WTC11 (cell line): ENCODE results near the gene ZNHIT3.

ENCODE experiments used
- ATF1 ChIP-seq: sonication (generic); formaldehyde crosslinking; IDR thresholded peaks from 2 replicates; pipeline ENCODE4 v1.8.1; 2023; ENCODE audit warnings: mild to moderate bottlenecking, moderate library complexity, missing genetic modification reagents
- CREB1 ChIP-seq: sonication (generic); formaldehyde crosslinking; IDR thresholded peaks from 2 replicates; pipeline ENCODE4 v1.8.0; 2023; ENCODE audit warnings: mild to moderate bottlenecking, missing genetic modification reagents
- EMX1 ChIP-seq: fragments of 250-450 bp; sonication (Bioruptor Pico); IDR thresholded peaks from 2 replicates; pipeline ENCODE4 v1.8.0; 2021; ENCODE audit warnings: mild to moderate bottlenecking
- ESRRA ChIP-seq: sonication (generic); formaldehyde crosslinking; IDR thresholded peaks from 2 replicates; pipeline ENCODE4 v1.8.1; 2022; ENCODE audit warnings: mild to moderate bottlenecking, missing genetic modification reagents, borderline replicate concordance
- NFYB ChIP-seq: sonication (generic); formaldehyde crosslinking; conservative IDR thresholded peaks from 2 replicates; pipeline ENCODE4 v1.8.0; 2022; ENCODE audit warnings: low read depth, missing genetic modification reagents
- SP1 ChIP-seq: sonication (generic); formaldehyde crosslinking; conservative IDR thresholded peaks from 2 replicates; pipeline ENCODE4 v1.8.1; 2022; ENCODE audit warnings: missing genetic modification reagents
- ZBTB21 ChIP-seq: sonication (generic); formaldehyde crosslinking; IDR thresholded peaks from 2 replicates; pipeline ENCODE4 v1.8.1; 2023; ENCODE audit warnings: mild to moderate bottlenecking, missing genetic modification reagents, borderline replicate concordance
- TF ChIP-seq, protein P1 (sequence below): fragments of 200-600 bp; IDR thresholded peaks from 2 replicates; pipeline ENCODE4 v1.8.0; 2022; ENCODE audit warnings: antibody characterized with exemption
- TF ChIP-seq, protein P2 (sequence below): fragments of 250-450 bp; sonication (Bioruptor Pico); IDR thresholded peaks from 2 replicates; pipeline ENCODE4 v1.8.0; 2021; ENCODE audit warnings: mild to moderate bottlenecking
- TF ChIP-seq, protein P3 (sequence below): sonication (generic); formaldehyde crosslinking; IDR thresholded peaks from 2 replicates; pipeline ENCODE4 v1.8.0; 2022; ENCODE audit warnings: mild to moderate bottlenecking, missing genetic modification reagents
- TF ChIP-seq, protein P4 (sequence below): sonication (generic); formaldehyde crosslinking; IDR thresholded peaks from 2 replicates; pipeline ENCODE4 v1.8.1; 2022; ENCODE audit warnings: mild to moderate bottlenecking, moderate library complexity, missing genetic modification reagents
- TF ChIP-seq, protein P5 (sequence below): sonication (generic); formaldehyde crosslinking; IDR thresholded peaks from 2 replicates; pipeline ENCODE4 v1.8.0; 2022; ENCODE audit warnings: missing genetic modification reagents

DNA sequence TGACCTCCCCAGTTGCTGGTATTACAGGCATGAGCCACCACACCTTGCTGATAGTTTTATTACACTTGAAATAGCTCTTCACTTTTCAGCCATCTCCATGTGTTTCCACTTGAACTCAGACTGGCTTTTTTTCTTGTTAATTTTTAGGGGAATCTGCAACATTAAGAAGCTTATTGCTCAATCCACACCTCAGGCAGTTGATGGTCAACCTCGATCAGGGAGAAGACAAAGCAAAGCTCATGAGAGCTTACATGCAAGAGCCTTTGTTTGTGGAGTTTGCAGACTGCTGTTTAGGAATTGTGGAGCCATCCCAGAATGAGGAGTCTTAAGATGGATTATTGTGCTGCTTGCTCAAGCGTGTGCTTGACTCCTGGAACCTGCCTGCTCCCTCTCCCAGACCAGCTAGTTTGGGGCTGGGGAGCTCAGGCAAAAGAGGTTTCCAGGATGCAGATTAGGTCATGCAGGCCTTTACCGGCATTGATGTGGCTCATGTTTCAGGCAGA lies 8.6 kb downstream of the ZNHIT3 start:
- TF ChIP-seq CREB1 (CRISPR knock-in tag) (no peak), ESRRA (CRISPR knock-in tag) (no peak), SP1 (no peak), ATF1 (CRISPR knock-in tag) (no peak), NFYB (CRISPR knock-in tag) (no peak), EMX1 (CRISPR knock-in tag) (no peak), ZBTB21 (CRISPR knock-in tag) (no peak)
- TF ChIP-seq, protein P1, sequence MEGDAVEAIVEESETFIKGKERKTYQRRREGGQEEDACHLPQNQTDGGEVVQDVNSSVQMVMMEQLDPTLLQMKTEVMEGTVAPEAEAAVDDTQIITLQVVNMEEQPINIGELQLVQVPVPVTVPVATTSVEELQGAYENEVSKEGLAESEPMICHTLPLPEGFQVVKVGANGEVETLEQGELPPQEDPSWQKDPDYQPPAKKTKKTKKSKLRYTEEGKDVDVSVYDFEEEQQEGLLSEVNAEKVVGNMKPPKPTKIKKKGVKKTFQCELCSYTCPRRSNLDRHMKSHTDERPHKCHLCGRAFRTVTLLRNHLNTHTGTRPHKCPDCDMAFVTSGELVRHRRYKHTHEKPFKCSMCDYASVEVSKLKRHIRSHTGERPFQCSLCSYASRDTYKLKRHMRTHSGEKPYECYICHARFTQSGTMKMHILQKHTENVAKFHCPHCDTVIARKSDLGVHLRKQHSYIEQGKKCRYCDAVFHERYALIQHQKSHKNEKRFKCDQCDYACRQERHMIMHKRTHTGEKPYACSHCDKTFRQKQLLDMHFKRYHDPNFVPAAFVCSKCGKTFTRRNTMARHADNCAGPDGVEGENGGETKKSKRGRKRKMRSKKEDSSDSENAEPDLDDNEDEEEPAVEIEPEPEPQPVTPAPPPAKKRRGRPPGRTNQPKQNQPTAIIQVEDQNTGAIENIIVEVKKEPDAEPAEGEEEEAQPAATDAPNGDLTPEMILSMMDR = no peak
- TF ChIP-seq, protein P2, sequence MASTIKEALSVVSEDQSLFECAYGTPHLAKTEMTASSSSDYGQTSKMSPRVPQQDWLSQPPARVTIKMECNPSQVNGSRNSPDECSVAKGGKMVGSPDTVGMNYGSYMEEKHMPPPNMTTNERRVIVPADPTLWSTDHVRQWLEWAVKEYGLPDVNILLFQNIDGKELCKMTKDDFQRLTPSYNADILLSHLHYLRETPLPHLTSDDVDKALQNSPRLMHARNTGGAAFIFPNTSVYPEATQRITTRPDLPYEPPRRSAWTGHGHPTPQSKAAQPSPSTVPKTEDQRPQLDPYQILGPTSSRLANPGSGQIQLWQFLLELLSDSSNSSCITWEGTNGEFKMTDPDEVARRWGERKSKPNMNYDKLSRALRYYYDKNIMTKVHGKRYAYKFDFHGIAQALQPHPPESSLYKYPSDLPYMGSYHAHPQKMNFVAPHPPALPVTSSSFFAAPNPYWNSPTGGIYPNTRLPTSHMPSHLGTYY (CRISPR knock-in tag) = no peak
- TF ChIP-seq, protein P3, sequence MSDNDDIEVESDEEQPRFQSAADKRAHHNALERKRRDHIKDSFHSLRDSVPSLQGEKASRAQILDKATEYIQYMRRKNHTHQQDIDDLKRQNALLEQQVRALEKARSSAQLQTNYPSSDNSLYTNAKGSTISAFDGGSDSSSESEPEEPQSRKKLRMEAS = no peak
- TF ChIP-seq, protein P4, sequence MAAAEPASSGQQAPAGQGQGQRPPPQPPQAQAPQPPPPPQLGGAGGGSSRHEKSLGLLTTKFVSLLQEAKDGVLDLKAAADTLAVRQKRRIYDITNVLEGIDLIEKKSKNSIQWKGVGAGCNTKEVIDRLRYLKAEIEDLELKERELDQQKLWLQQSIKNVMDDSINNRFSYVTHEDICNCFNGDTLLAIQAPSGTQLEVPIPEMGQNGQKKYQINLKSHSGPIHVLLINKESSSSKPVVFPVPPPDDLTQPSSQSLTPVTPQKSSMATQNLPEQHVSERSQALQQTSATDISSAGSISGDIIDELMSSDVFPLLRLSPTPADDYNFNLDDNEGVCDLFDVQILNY (CRISPR knock-in tag) = no peak
- TF ChIP-seq, protein P5, sequence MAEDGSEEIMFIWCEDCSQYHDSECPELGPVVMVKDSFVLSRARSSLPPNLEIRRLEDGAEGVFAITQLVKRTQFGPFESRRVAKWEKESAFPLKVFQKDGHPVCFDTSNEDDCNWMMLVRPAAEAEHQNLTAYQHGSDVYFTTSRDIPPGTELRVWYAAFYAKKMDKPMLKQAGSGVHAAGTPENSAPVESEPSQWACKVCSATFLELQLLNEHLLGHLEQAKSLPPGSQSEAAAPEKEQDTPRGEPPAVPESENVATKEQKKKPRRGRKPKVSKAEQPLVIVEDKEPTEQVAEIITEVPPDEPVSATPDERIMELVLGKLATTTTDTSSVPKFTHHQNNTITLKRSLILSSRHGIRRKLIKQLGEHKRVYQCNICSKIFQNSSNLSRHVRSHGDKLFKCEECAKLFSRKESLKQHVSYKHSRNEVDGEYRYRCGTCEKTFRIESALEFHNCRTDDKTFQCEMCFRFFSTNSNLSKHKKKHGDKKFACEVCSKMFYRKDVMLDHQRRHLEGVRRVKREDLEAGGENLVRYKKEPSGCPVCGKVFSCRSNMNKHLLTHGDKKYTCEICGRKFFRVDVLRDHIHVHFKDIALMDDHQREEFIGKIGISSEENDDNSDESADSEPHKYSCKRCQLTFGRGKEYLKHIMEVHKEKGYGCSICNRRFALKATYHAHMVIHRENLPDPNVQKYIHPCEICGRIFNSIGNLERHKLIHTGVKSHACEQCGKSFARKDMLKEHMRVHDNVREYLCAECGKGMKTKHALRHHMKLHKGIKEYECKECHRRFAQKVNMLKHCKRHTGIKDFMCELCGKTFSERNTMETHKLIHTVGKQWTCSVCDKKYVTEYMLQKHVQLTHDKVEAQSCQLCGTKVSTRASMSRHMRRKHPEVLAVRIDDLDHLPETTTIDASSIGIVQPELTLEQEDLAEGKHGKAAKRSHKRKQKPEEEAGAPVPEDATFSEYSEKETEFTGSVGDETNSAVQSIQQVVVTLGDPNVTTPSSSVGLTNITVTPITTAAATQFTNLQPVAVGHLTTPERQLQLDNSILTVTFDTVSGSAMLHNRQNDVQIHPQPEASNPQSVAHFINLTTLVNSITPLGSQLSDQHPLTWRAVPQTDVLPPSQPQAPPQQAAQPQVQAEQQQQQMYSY (CRISPR knock-in tag) = no peak
